HepG2 (cell line): ENCODE data around the gene ACTN3. TPM values are rescaled to one million over a fixed set of nuclear protein-coding genes. Genes with fewer than 3 reads are reported as not detected.

ENCODE experiments used
- CREB1 ChIP-seq, 2 experiments: fragments of 450-650 bp in 1 of 2; IDR thresholded peaks; 2 replicates each; pipeline ENCODE4 v1.6.1; 2016 to 2017; ENCODE audit warnings: control low read depth in 1 of 2, mild to moderate bottlenecking in 1 of 2, missing compliant biosample characterization in 1 of 2, missing genetic modification characterization in 1 of 2
- NFYB ChIP-seq: sonication (generic); formaldehyde crosslinking; IDR thresholded peaks from 2 replicates; pipeline ENCODE4 v1.4.0; 2020; ENCODE audit warnings: missing genetic modification reagents
- SYNCRIP ChIP-seq: fragments of 200-400 bp; formaldehyde crosslinking; IDR thresholded peaks from 2 replicates; pipeline ENCODE4 v1.6.1; 2018; ENCODE audit warnings: mild to moderate bottlenecking, low read depth, low read length; ENCODE audit not compliant: insufficient read depth
- TRIM24 ChIP-seq: sonication (generic); formaldehyde crosslinking; IDR thresholded peaks from 2 replicates; pipeline ENCODE4 v1.8.0; 2022; ENCODE audit warnings: mild to moderate bottlenecking, missing genetic modification reagents
- ZFP36L1 ChIP-seq: sonication (generic); formaldehyde crosslinking; IDR thresholded peaks from 2 replicates; pipeline ENCODE4 v1.8.0; 2022; ENCODE audit warnings: mild to moderate bottlenecking, missing genetic modification reagents, moderate library complexity
- ZNF451 ChIP-seq: sonication (generic); formaldehyde crosslinking; IDR thresholded peaks from 2 replicates; pipeline ENCODE4 v1.5.0; 2020; ENCODE audit warnings: mild to moderate bottlenecking, missing genetic modification reagents
- ZNF496 ChIP-seq: sonication (generic); formaldehyde crosslinking; IDR thresholded peaks from 2 replicates; pipeline ENCODE4 v1.8.1; 2023; ENCODE audit warnings: mild to moderate bottlenecking, moderate library complexity, missing genetic modification reagents; ENCODE audit not compliant: insufficient replicate concordance
- ZNF615 ChIP-seq: sonication (generic); formaldehyde crosslinking; IDR thresholded peaks from 2 replicates; pipeline ENCODE4 v1.5.0; 2020; ENCODE audit warnings: mild to moderate bottlenecking, missing genetic modification reagents, borderline replicate concordance
- ZNF777 ChIP-seq: sonication (generic); formaldehyde crosslinking; IDR thresholded peaks from 2 replicates; pipeline ENCODE4 v1.4.0; 2020; ENCODE audit warnings: missing genetic modification reagents
- polyA plus RNA-seq, 8 experiments: library from polyadenylated mRNA; depleted of rRNA in 3 of 8; stranded (reverse) in 7 of 8; unstranded in 1 of 8; fragments of >200 nt; fragmentation: Illumina TruSeq in 4 of 8; extraction: Trizol in 4 of 8; gene quantifications; 2 replicates each; pipeline versions ENCODE4 v1.2.1 to v1.2.3, GENCODE V29; 2011 to 2016; ENCODE audit warnings: low read depth in 4 of 8, missing spikeins in 1 of 8, mixed read lengths in 1 of 8; ENCODE audit not compliant: insufficient read depth in 1 of 8
- total RNA-seq, 5 experiments: library from RNA; depleted of rRNA; stranded (reverse); fragments of >200 nt; fragmentation: Illumina TruSeq; extraction: Trizol; gene quantifications; 2 replicates each; pipeline ENCODE4 v1.2.3, GENCODE V29; 2016; ENCODE audit warnings: low read depth in 1 of 5
- TF ChIP-seq, protein P1 (sequence below): sonication (generic); formaldehyde crosslinking; IDR thresholded peaks from 2 replicates; pipeline ENCODE4 v1.5.0; 2020; ENCODE audit warnings: mild to moderate bottlenecking, missing genetic modification reagents, borderline replicate concordance
- TF ChIP-seq, protein P2 (sequence below): sonication (generic); formaldehyde crosslinking; IDR thresholded peaks from 2 replicates; pipeline ENCODE4 v1.4.0; 2020; ENCODE audit warnings: mild to moderate bottlenecking, missing genetic modification reagents
- TF ChIP-seq, protein P3 (sequence below): sonication (generic); formaldehyde crosslinking; conservative IDR thresholded peaks from 2 replicates; pipeline ENCODE4 v1.5.0; 2020; ENCODE audit warnings: missing genetic modification reagents
- TF ChIP-seq, protein P4 (sequence below): IDR thresholded peaks from 2 replicates; pipeline ENCODE4 v1.6.1; 2016; ENCODE audit warnings: missing compliant biosample characterization, missing genetic modification reagents, borderline replicate concordance
- TF ChIP-seq, protein P5 (sequence below): sonication (generic); formaldehyde crosslinking; IDR thresholded peaks from 2 replicates; pipeline ENCODE4 v1.8.1; 2022; ENCODE audit warnings: low read depth, mild to moderate bottlenecking, missing genetic modification reagents

The ACTN3 gene
- total and polyA plus RNA-seq, 2 of the 13 experiments (the other 11 are each of a cell fraction or from before 2014, with no cell fraction given) = 0.04 to 0.09 TPM

DNA sequence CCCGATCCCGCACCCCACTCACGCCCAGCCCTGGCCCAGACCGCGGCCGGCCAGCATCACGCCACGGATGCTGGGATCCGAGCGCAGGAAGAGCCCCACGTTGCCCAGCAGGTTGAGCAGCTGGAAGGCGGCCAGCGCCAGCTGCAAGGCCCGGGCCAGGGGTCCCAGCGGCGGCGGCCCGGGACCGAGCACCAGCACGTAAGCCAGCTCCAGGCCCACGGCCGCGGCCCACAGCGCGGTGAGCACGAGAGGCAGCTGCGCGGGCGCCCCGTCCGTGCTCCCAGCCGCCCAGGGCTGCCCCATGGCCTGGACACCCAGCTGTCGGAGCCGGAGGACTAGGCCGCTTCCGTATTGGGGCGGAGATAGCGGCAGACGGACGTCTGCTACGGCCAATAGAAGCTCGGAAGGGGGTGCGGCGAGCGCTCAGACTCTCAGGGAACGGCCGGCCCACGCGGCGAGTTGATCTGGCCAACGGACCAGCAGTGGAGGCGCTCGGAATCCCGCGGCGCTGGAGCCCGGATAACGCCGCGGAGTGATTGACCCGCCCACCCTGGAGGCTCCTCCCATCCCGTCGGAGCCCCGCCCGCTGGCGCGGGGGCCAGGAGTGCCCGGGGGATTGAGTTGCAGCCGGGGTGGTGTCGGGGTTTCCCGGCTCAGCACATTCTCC, 869 bp upstream of the ACTN3 start, which contains the start of gene ZDHHC24 (continued):
- TF ChIP-seq TRIM24 = no peak
- TF ChIP-seq ZNF615 = no peak
- TF ChIP-seq, protein P1, sequence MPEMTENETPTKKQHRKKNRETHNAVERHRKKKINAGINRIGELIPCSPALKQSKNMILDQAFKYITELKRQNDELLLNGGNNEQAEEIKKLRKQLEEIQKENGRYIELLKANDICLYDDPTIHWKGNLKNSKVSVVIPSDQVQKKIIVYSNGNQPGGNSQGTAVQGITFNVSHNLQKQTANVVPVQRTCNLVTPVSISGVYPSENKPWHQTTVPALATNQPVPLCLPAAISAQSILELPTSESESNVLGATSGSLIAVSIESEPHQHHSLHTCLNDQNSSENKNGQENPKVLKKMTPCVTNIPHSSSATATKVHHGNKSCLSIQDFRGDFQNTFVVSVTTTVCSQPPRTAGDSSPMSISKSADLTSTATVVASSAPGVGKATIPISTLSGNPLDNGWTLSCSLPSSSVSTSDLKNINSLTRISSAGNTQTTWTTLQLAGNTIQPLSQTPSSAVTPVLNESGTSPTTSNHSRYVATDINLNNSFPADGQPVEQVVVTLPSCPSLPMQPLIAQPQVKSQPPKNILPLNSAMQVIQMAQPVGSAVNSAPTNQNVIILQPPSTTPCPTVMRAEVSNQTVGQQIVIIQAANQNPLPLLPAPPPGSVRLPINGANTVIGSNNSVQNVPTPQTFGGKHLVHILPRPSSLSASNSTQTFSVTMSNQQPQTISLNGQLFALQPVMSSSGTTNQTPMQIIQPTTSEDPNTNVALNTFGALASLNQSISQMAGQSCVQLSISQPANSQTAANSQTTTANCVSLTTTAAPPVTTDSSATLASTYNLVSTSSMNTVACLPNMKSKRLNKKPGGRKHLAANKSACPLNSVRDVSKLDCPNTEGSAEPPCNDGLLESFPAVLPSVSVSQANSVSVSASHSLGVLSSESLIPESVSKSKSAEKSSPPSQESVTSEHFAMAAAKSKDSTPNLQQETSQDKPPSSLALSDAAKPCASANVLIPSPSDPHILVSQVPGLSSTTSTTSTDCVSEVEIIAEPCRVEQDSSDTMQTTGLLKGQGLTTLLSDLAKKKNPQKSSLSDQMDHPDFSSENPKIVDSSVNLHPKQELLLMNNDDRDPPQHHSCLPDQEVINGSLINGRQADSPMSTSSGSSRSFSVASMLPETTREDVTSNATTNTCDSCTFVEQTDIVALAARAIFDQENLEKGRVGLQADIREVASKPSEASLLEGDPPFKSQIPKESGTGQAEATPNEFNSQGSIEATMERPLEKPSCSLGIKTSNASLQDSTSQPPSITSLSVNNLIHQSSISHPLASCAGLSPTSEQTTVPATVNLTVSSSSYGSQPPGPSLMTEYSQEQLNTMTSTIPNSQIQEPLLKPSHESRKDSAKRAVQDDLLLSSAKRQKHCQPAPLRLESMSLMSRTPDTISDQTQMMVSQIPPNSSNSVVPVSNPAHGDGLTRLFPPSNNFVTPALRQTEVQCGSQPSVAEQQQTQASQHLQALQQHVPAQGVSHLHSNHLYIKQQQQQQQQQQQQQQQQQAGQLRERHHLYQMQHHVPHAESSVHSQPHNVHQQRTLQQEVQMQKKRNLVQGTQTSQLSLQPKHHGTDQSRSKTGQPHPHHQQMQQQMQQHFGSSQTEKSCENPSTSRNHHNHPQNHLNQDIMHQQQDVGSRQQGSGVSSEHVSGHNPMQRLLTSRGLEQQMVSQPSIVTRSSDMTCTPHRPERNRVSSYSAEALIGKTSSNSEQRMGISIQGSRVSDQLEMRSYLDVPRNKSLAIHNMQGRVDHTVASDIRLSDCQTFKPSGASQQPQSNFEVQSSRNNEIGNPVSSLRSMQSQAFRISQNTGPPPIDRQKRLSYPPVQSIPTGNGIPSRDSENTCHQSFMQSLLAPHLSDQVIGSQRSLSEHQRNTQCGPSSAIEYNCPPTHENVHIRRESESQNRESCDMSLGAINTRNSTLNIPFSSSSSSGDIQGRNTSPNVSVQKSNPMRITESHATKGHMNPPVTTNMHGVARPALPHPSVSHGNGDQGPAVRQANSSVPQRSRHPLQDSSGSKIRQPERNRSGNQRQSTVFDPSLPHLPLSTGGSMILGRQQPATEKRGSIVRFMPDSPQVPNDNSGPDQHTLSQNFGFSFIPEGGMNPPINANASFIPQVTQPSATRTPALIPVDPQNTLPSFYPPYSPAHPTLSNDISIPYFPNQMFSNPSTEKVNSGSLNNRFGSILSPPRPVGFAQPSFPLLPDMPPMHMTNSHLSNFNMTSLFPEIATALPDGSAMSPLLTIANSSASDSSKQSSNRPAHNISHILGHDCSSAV (CRISPR knock-in tag) = no peak
- TF ChIP-seq CREB1 (IDR thresholded peaks at IDR 0.05) = 0 out of 2 replicates have a peak, but pooled peaks have one; percentile 28
- no peak for TF ChIP-seq CREB1 (CRISPR knock-in tag; IDR thresholded peaks at IDR 0.05)
- no peak for TF ChIP-seq SYNCRIP
- TF ChIP-seq ZNF777 (CRISPR knock-in tag) = peak; percentile 99
- TF ChIP-seq NFYB = peak; percentile 92
- TF ChIP-seq ZNF496 = no peak
- TF ChIP-seq, protein P2, sequence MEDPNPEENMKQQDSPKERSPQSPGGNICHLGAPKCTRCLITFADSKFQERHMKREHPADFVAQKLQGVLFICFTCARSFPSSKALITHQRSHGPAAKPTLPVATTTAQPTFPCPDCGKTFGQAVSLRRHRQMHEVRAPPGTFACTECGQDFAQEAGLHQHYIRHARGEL (CRISPR knock-in tag) = no peak
- TF ChIP-seq, protein P3, sequence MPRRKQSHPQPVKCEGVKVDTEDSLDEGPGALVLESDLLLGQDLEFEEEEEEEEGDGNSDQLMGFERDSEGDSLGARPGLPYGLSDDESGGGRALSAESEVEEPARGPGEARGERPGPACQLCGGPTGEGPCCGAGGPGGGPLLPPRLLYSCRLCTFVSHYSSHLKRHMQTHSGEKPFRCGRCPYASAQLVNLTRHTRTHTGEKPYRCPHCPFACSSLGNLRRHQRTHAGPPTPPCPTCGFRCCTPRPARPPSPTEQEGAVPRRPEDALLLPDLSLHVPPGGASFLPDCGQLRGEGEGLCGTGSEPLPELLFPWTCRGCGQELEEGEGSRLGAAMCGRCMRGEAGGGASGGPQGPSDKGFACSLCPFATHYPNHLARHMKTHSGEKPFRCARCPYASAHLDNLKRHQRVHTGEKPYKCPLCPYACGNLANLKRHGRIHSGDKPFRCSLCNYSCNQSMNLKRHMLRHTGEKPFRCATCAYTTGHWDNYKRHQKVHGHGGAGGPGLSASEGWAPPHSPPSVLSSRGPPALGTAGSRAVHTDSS (CRISPR knock-in tag) = 0 out of 2 replicates have a peak, but pooled peaks have one; percentile 54
- TF ChIP-seq ZNF451 (CRISPR knock-in tag) = no peak
- TF ChIP-seq, protein P4, sequence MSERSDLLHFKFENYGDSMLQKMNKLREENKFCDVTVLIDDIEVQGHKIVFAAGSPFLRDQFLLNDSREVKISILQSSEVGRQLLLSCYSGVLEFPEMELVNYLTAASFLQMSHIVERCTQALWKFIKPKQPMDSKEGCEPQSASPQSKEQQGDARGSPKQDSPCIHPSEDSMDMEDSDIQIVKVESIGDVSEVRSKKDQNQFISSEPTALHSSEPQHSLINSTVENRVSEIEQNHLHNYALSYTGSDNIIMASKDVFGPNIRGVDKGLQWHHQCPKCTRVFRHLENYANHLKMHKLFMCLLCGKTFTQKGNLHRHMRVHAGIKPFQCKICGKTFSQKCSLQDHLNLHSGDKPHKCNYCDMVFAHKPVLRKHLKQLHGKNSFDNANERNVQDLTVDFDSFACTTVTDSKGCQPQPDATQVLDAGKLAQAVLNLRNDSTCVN (CRISPR knock-in tag) = peak; percentile 17; the same call in 1 of the 2 replicates
- peak; percentile 71; the same call in 1 of the 2 replicates for TF ChIP-seq ZFP36L1
- TF ChIP-seq, protein P5, sequence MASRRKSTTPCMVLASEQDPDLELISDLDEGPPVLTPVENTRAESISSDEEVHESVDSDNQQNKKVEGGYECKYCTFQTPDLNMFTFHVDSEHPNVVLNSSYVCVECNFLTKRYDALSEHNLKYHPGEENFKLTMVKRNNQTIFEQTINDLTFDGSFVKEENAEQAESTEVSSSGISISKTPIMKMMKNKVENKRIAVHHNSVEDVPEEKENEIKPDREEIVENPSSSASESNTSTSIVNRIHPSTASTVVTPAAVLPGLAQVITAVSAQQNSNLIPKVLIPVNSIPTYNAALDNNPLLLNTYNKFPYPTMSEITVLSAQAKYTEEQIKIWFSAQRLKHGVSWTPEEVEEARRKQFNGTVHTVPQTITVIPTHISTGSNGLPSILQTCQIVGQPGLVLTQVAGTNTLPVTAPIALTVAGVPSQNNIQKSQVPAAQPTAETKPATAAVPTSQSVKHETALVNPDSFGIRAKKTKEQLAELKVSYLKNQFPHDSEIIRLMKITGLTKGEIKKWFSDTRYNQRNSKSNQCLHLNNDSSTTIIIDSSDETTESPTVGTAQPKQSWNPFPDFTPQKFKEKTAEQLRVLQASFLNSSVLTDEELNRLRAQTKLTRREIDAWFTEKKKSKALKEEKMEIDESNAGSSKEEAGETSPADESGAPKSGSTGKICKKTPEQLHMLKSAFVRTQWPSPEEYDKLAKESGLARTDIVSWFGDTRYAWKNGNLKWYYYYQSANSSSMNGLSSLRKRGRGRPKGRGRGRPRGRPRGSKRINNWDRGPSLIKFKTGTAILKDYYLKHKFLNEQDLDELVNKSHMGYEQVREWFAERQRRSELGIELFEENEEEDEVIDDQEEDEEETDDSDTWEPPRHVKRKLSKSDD (CRISPR knock-in tag) = no peak
